ENCODE measurements around the gene LRRC32. TPM values are rescaled to one million over a fixed set of nuclear protein-coding genes. Genes with fewer than 3 reads are reported as not detected.

Gene LRRC32
- total and polyA plus RNA-seq, 2 experiments from 2014 or later, result 0.42 to 0.58 TPM

- DNase-seq (ENCODE audit: low spot score) (no peak), ATAC-seq (no peak)
- H3K36me3 ChIP-seq (ENCODE audit: insufficient read depth), result no peaks in the 10 kb centered on the region
- no peak overlapping the region for H3K4me3 ChIP-seq
- no peak overlapping the region for H2AFZ ChIP-seq
- H3K9me3 Mint-ChIP-seq, result peaks cover 8% of the 10 kb centered on the region; the same call in 2 of the 3 replicates
- H3K4me3 Mint-ChIP-seq, result no peak overlapping the region
- no peak for TF ChIP-seq ZNF331 (CRISPR knock-in tag; IDR thresholded peaks at IDR 0.05; ENCODE audit: low read depth)
- TF ChIP-seq POLR2AphosphoS5 (IDR thresholded peaks at IDR 0.05; ENCODE audit: low read depth), result no peak
- no peak for TF ChIP-seq STAT1 (IDR thresholded peaks at IDR 0.05; ENCODE audit: unreplicated experiment)
- no peak for TF ChIP-seq EZH2phosphoT487 (IDR thresholded peaks at IDR 0.05; ENCODE audit: unreplicated experiment)
- no peak for TF ChIP-seq JUNB (IDR thresholded peaks at IDR 0.05; ENCODE audit: unreplicated experiment)
- no peak for TF ChIP-seq REST (IDR thresholded peaks at IDR 0.05; ENCODE audit: unreplicated experiment)
- no peak for TF ChIP-seq CTCF (conservative IDR thresholded peaks at IDR 0.05; ENCODE audit: low read depth in 2 of 2)
- no peak for TF ChIP-seq ZNF114 (CRISPR knock-in tag; IDR thresholded peaks at IDR 0.05)
- no peak for TF ChIP-seq CREB1 (CRISPR knock-in tag; IDR thresholded peaks at IDR 0.05; ENCODE audit: low read depth)
- TF ChIP-seq NANOG (IDR thresholded peaks at IDR 0.05; ENCODE audit: borderline replicate concordance), result no peak
- TF ChIP-seq EZH2 (IDR thresholded peaks at IDR 0.05; ENCODE audit: low read depth, unreplicated experiment), result no peak
- TF ChIP-seq ETS1 (IDR thresholded peaks at IDR 0.05), result no peak
- no peak for TF ChIP-seq ZNF462 (CRISPR knock-in tag; IDR thresholded peaks at IDR 0.05)
- H3K4me2 ChIP-seq, result no peak overlapping the region
- no peaks in the 10 kb centered on the region; the same call in 2 of the 3 replicates for H3K36me3 Mint-ChIP-seq (ENCODE audit: low read depth)
- peaks cover 11% of the 10 kb centered on the region for H3K27me3 Mint-ChIP-seq (ENCODE audit: insufficient read depth, low read depth, poor library complexity)
- H3K4me1 Mint-ChIP-seq, result peaks cover 10% of the 10 kb centered on the region; the same call in 2 of the 3 replicates
- H3F3A ChIP-seq (replicated peaks; ENCODE audit: low read depth), result no peaks in the 10 kb centered on the region
- H3K27ac Mint-ChIP-seq, result no peak overlapping the region
- H3K79me2 ChIP-seq (replicated peaks; ENCODE audit: insufficient read depth), result no peaks in the 10 kb centered on the region
- no peak overlapping the region for H3K27ac ChIP-seq (ENCODE audit: low read depth)
- no peaks in the 10 kb centered on the region for H3K27me3 ChIP-seq (ENCODE audit: insufficient read depth)
- no peaks in the 10 kb centered on the region for H4K20me1 ChIP-seq (replicated peaks; ENCODE audit: insufficient read depth)
- H3K4me1 ChIP-seq (ENCODE audit: insufficient read depth), result no peaks in the 10 kb centered on the region
- no peaks in the 10 kb centered on the region for H3K9me2 ChIP-seq (ENCODE audit: insufficient read depth)
Measured at GRCh38 chr11:76627606-76628005, 42.9 kb downstream of the LRRC32 start.
